C4-2B (cell line): ENCODE results near the gene NUCKS1.

Experiments used
- ZFX ChIP-seq: fragments of 450-650 bp; IDR thresholded peaks from 2 replicates; pipeline ENCODE4 v1.6.1; 2017
- TF ChIP-seq, protein P1 (sequence below): fragments of 450-650 bp; conservative IDR thresholded peaks from 2 replicates; pipeline ENCODE4 v1.5.1; 2017; ENCODE audit warnings: mild to moderate bottlenecking

DNA sequence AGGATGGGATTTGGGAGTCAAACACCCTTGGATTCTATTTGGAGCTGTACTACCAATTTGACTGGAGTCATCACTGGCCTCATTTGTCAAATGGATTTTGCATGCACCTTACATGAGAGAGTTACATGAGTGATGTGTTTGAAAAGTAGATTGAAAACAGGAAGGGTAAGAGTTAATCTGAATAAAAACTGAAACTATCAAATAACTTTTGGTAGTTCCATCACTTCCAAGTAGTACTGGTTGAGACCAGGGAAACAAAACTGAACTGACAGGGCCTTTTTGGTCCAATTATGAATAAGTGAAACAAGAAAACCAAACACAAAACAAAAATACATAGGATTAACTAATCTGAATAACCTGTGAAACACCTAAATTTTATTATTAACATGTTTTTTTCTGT lies 30.2 kb downstream of the NUCKS1 start:
- TF ChIP-seq, protein P1, sequence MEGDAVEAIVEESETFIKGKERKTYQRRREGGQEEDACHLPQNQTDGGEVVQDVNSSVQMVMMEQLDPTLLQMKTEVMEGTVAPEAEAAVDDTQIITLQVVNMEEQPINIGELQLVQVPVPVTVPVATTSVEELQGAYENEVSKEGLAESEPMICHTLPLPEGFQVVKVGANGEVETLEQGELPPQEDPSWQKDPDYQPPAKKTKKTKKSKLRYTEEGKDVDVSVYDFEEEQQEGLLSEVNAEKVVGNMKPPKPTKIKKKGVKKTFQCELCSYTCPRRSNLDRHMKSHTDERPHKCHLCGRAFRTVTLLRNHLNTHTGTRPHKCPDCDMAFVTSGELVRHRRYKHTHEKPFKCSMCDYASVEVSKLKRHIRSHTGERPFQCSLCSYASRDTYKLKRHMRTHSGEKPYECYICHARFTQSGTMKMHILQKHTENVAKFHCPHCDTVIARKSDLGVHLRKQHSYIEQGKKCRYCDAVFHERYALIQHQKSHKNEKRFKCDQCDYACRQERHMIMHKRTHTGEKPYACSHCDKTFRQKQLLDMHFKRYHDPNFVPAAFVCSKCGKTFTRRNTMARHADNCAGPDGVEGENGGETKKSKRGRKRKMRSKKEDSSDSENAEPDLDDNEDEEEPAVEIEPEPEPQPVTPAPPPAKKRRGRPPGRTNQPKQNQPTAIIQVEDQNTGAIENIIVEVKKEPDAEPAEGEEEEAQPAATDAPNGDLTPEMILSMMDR = no peak
- no peak for TF ChIP-seq ZFX
